Heart left ventricle (tissue), 16 donors: ENCODE data around the gene CFAP97D2. TPM values are rescaled to one million over a fixed set of nuclear protein-coding genes. Genes with fewer than 3 reads are reported as not detected.
A peak's percentile ranks its signal among the peaks of the same experiment; 100 is the strongest.

Source experiments
- ATAC-seq, 4 donors: fragments of 200-7000 bp; cut with Tn5 transposase; one replicate each; pipeline ENCODE4 v1.9.1; 2020 to 2022; ENCODE audit warnings: moderate library complexity in 4 of 4, mild to moderate bottlenecking in 3 of 4, moderate number of reproducible peaks in 1 of 4
- DNase-seq, 5 donors: peaks; one replicate each; pipeline ENCODE4 v3.0.0-alpha.2; 2020
- H3K27ac ChIP-seq, 12 donors: fragments of 200-600 bp; sonication (generic) in 4 of 12; one replicate each; pipeline versions ENCODE4 v1.5.0 to v1.8.0; 2016 to 2022; ENCODE audit warnings: mild to moderate bottlenecking in 2 of 12
- H3K27me3 ChIP-seq, 9 donors: fragments of 200-600 bp; sonication (generic) in 2 of 9; one replicate each; pipeline versions ENCODE4 v1.5.1 to v1.8.0; 2016 to 2022; ENCODE audit warnings: mild to moderate bottlenecking in 3 of 9
- H3K36me3 ChIP-seq, 9 donors: fragments of 200-600 bp; sonication (generic) in 2 of 9; one replicate each; pipeline versions ENCODE4 v1.5.0 to v1.8.0; 2018 to 2022; ENCODE audit warnings: mild to moderate bottlenecking in 2 of 9
- H3K4me1 ChIP-seq, 12 donors: fragments of 200-600 bp; sonication (generic) in 4 of 12; one replicate each; pipeline versions ENCODE4 v1.5.0 to v1.8.0; 2016 to 2022; ENCODE audit warnings: mild to moderate bottlenecking in 3 of 12
- H3K4me3 ChIP-seq, 12 donors: fragments of 200-600 bp; sonication (generic) in 4 of 12; one replicate each; pipeline versions ENCODE4 v1.5.0 to v1.8.0; 2017 to 2022; ENCODE audit warnings: mild to moderate bottlenecking in 9 of 12, moderate library complexity in 4 of 12
- H3K9me3 ChIP-seq, 12 donors: fragments of 200-600 bp; sonication (generic) in 4 of 12; one replicate each; pipeline versions ENCODE4 v1.5.0 to v1.8.0; 2016 to 2022; ENCODE audit warnings: mild to moderate bottlenecking in 1 of 12
- CTCF ChIP-seq, 12 donors: fragments of 200-600 bp; sonication (generic) in 4 of 12; IDR thresholded peaks; one replicate each; pipeline versions ENCODE4 v1.5.0 to v1.8.0; 2018 to 2022; ENCODE audit warnings: antibody characterized with exemption in 12 of 12, mild to moderate bottlenecking in 5 of 12
- POLR2A ChIP-seq, 2 donors: fragments of 450-650 bp; IDR thresholded peaks; one replicate each; pipeline ENCODE4 v1.6.1; 2017; ENCODE audit warnings: antibody characterized with exemption in 2 of 2, mild to moderate bottlenecking in 2 of 2, moderate library complexity in 2 of 2
- WGBS, 4 donors: extraction: QIAGEN DNeasy Blood & Tissue Kit in 2 of 4; methylation state at CpG; one replicate each; pipeline versions ENCODE4 v1.1.5 to v1.1.7; 2013 to 2018; 5-methylcytosine and 5-hydroxymethylcytosine counted together
- intact Hi-C, 10 donors: fragments of 100-400 bp; cut with DNase I; formaldehyde crosslinking; loops; one replicate each; pipeline versions ENCODE4 v1.11.1 to v1.14.2; 2022
- polyA plus RNA-seq, 2 donors: library from polyadenylated mRNA; stranded (reverse); fragments of 200-250 nt; gene quantifications; one replicate each; pipeline ENCODE4 v1.2.3, GENCODE V29; 2013
- total RNA-seq, 9 donors: library from RNA; depleted of rRNA in 2 of 9; stranded (reverse); fragments of >200 nt in 2 of 9; fragmentation: NEBNext Ultra II Directional in 3 of 9; extraction: Animal tissue kit (Norgen Biotek cat#: 25700) in 3 of 9; gene quantifications; one replicate each; pipeline versions ENCODE4 v1.1.0 to v1.2.4, GENCODE V29; 2016 to 2023
- donor health status: ischemic (EF 13 %, LVEDD 7.1; RV severe dilation, severe dysfunction).
- donor health status: healthy with polysubstance abuse.
- donor health status: DM: no; HTN: yes; CAD: no.
- donor health status: DM: no; HTN: no; CAD: no.
- donor health status: ischemic (EF 25% LVEDD 6.9; RV normal size, moderate dysfunction).
- donor health status: ischemic (EF 25% LVEDD 5.7; RV mildly dilated, moderate dysfunction).
- donor health status: healthy.
- donor health status: DM: yes; HTN: yes; CAD: no.
- donor health status: ischemic (EF 35%, LVEDD 5.7; RV mildly dilated, moderate dysfunction).
- donor health status: nonischemic (EF 11% LVEDD 7.7; RV severe dilation, severe dysfunction).
- donor health status: DM: yes; HTN: yes; CAD: no.
- donor health status: PGD.
- donor health status: ischemic (EF 29% LVEDD 5.4; RV normal size, mild dysfunction).
- donor health status: nonischemic (EF 23%, LVEDD 6.1; RV moderate dilation, normal function).

Gene CFAP97D2
- total and polyA plus RNA-seq, 11 donors = not detected

- no peak overlapping the region for H3K27ac ChIP-seq
- H3K9me3 ChIP-seq = no peaks in the 10 kb centered on the region
- TF ChIP-seq CTCF (IDR thresholded peaks at IDR 0.05) (no peak), POLR2A (IDR thresholded peaks at IDR 0.05) (no peak)
- ATAC-seq (no peak), DNase-seq (no peak)
- peaks cover 0 to 37% (median 3%) of the 10 kb centered on the region in 12 donors for H3K4me1 ChIP-seq
- intact Hi-C loops = loop anchor here in 9 of 10 donors (1.0 to 5.0 kb wide), 3 partner anchors 274 to 408 kb away; no protein-coding TSS in a partner anchor
- peaks cover 0 to 33% (median 8%) of the 10 kb centered on the region in 9 donors for H3K27me3 ChIP-seq
- 80 to 83% (median 82%) methylated on average over 7 to 8 of the region's 8 CpGs for WGBS, 4 donors
- H3K4me3 ChIP-seq = no peak overlapping the region
- no peaks in the 10 kb centered on the region for H3K36me3 ChIP-seq
Measured at GRCh38 chr13:114225610-114226009, 46.6 kb downstream of the CFAP97D2 start.

- 84 to 92% (median 89%) methylated on average over 11 of the region's 11 CpGs for WGBS, 4 donors
- no peak for DNase-seq
- ATAC-seq = no peak
- TF ChIP-seq POLR2A (IDR thresholded peaks at IDR 0.05) = no peak
- TF ChIP-seq CTCF (IDR thresholded peaks at IDR 0.05) = no peak
- Histone ChIP-seq H3K9me3 (no peaks in the 10 kb centered on the region), H3K36me3 (no peaks in the 10 kb centered on the region), H3K27me3 (peaks cover 0 to 36% (median 9%) of the 10 kb centered on the region in 9 donors), H3K4me1 (peaks cover 0 to 37% (median 3%) of the 10 kb centered on the region in 12 donors), H3K27ac (no peak overlapping the region), H3K4me3 (no peak overlapping the region)
- intact Hi-C loops = loop anchor here in 9 of 10 donors (1.0 to 5.0 kb wide), 3 partner anchors 275 to 409 kb away; no protein-coding TSS in a partner anchor
Measured at GRCh38 chr13:114226088-114226487, 47.0 kb downstream of the CFAP97D2 start.

- Histone ChIP-seq H3K36me3 (no peaks in the 10 kb centered on the region), H3K4me1 (peaks cover 0 to 35% (median 3%) of the 10 kb centered on the region in 12 donors), H3K9me3 (no peaks in the 10 kb centered on the region), H3K27me3 (peaks cover 0 to 36% (median 9%) of the 10 kb centered on the region in 9 donors), H3K4me3 (no peak overlapping the region), H3K27ac (no peak overlapping the region)
- intact Hi-C loops = loop anchor here (1.0 to 5.0 kb wide), 3 partner anchors 276 to 410 kb away; no protein-coding TSS in a partner anchor
- DNase-seq = peak; percentile 78 to 88 (median 82)
- WGBS, 4 donors = 6 to 7% (median 6%) methylated on average over 16 to 19 of the region's 19 CpGs
- peak; percentile 64 to 92 (median 86) for ATAC-seq
- TF ChIP-seq POLR2A (IDR thresholded peaks at IDR 0.05) = no peak
- TF ChIP-seq CTCF (IDR thresholded peaks at IDR 0.05) = peak; percentile 84 to 96 (median 90)
Measured at GRCh38 chr13:114226699-114227323, 47.8 kb downstream of the CFAP97D2 start.

- Histone ChIP-seq H3K4me1 (peaks cover 0 to 28% (median 2%) of the 10 kb centered on the region in 12 donors), H3K27me3 (peaks cover 0 to 36% (median 9%) of the 10 kb centered on the region in 9 donors), H3K27ac (no peak overlapping the region), H3K4me3 (no peak overlapping the region), H3K9me3 (no peaks in the 10 kb centered on the region), H3K36me3 (no peaks in the 10 kb centered on the region)
- ATAC-seq (peak in 2 of 4 donors; percentile 7 to 8), DNase-seq (no peak)
- TF ChIP-seq CTCF (IDR thresholded peaks at IDR 0.05) (no peak), POLR2A (IDR thresholded peaks at IDR 0.05) (no peak)
- 73 to 90% (median 88%) methylated on average over 2 of the region's 2 CpGs for WGBS, 4 donors
- intact Hi-C loops = loop anchor here in 4 of 10 donors (1.0 to 5.0 kb wide), 3 partner anchors 276 to 410 kb away; no protein-coding TSS in a partner anchor
Measured at GRCh38 chr13:114227528-114227927, 48.5 kb downstream of the CFAP97D2 start.
